HK-2 (cell line): ENCODE measurements around the gene COPB1.
A peak's percentile ranks its signal among the peaks of the same experiment; 100 is the strongest.

Source experiments
- DNase-seq: peaks from one replicate; pipeline ENCODE4 v3.0.0-alpha.2; 2018; ENCODE audit not compliant: unreplicated experiment

COPB1 gene

DNA sequence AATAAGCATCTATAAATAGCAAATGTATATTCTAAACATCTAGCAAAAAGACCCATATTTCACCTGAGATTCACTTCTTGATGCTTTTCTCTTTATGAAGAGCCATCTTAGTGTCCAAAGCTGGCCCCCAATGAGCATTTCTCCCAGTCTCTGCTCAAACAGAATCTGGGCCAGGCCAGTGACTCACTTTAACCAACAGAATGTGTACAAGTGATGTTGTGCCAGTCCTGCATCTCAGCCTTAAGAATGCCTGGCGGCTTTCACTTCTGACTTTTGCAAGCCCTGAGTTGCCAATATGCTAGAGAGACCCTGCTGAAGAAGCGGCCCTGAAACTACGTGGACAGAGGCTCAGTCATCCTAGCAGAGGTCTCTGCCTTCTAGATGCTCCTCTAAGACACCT is 6.9 kb upstream of the COPB1 start:
- no peak for DNase-seq

DNA sequence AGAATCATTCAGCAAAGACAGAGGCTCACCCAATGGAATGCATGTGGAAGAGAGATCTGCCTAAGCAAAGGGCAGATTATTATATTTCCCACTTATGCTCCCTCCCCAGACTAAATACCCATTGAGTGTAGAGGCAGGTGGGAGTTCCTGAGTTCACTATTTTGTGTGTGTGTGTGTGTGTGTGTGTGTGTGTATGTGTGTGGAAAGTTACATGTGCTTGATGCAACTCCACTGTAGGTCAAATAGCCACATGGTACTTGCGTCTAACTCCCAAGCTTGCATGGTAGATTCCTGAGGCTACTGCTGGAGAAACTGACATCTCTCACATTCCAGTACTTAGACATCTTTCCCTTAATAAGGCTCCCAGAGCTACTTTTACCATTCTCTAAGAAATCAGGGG is 3.4 kb upstream of the COPB1 start:
- DNase-seq = no peak

DNA sequence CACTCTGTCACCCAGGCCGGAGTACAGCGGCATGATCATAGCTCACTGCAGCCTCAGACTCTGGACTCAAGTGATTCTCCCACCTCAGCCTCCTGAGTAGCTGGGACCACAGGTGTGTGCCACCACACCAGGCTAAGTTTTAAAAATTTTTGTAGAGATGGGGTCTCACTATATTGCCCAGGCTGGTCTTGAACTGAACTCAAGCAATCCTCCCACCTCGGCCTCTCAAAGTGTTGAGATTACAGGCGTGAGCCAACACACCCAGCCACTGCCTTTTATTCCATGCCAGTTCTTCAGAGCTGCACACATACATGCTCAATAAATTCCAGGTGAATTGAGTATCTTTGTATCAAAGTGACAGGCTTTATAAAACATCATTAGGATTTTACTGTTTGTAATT is 2.4 kb upstream of the COPB1 start:
- DNase-seq = no peak

DNA sequence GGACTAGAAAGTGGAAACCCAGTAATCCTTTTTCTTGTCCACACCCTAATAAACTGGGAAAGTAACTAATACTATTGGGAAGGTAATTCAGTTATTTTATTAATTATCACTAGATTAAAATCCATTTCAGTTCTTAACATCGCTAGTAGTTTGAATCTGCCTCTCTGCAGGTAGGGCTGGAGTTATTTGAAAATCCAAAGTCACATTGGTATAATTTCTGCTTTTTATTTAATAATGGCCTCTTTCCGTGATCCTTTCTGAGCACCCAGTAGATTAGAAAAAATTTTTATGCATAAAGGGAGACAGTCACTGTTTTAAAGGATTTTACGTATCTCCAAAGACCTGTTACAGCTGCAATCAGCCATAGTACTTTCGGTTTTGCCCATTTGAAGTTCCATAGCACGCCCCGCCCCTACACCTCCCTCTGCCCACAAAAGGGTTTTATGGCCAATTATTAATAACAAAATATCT is 605 bp upstream of the COPB1 start:
- peak; percentile 21 for DNase-seq

DNA sequence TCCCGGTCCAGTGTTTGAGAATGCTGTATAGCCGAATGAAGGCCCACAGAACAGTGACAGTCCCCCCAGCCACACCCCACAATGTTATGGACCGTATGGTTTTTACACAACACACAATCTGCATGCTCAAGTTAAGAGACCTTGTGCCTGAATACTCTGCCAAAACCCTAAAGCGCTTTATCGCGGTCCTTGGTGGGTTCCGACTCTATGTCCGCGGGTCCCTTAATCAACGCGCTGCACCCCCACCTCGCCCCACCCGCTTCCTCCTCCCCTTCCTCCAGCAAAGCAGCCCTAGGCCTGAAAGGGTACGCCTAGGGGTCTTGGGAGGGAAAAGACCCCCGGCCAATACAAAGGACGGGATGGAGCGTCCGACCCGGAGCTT is 442 bp downstream of the COPB1 start:
- DNase-seq = no peak

DNA sequence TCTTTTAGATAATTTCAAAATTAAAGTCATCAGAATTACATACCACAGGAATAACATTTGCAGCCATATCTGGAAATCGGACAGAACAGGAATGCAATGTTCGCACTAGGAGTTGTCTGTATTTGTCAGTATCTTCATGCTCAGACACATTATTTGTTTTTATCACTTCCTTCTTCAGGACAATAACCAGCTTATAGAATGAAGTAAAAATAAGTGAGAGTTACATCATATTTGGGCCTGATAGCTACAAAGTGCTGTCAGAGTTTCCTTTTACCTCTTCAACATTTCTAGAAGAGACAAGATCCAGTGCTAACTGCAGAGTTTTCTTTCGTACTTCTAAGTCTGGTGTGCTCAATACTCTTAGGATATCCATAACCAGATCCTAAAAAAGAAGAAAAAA is 18.9 kb downstream of the COPB1 start:
- DNase-seq = no peak

DNA sequence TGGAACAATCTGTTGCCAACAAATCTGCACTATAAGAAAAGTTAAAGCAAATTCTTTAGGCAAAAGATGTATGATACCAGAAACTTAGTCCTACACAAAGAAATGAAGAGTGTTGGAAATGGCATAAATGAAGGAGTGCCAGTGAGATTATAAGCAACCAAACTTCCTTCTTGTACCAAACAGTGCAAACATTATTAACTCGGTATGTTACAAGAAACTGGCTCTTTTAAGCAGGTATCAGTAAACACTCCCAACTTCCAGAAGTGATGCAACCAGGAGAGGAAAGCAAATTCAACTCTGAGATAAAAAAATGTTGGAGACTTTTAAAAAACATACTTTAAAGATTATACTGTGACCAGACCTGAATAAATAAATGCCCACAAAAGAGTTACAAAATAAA is 28.5 kb downstream of the COPB1 start:
- no peak for DNase-seq

GRCh38 chr11:14463623-14464022 is 36.0 kb downstream of the COPB1 start:
- no peak for DNase-seq

- no peak for DNase-seq
Observed at GRCh38 chr11:14460147-14460546, 39.5 kb downstream of the COPB1 start.

- no peak for DNase-seq
Observed at GRCh38 chr11:14458377-14458776, 41.2 kb downstream of the COPB1 start.

DNA sequence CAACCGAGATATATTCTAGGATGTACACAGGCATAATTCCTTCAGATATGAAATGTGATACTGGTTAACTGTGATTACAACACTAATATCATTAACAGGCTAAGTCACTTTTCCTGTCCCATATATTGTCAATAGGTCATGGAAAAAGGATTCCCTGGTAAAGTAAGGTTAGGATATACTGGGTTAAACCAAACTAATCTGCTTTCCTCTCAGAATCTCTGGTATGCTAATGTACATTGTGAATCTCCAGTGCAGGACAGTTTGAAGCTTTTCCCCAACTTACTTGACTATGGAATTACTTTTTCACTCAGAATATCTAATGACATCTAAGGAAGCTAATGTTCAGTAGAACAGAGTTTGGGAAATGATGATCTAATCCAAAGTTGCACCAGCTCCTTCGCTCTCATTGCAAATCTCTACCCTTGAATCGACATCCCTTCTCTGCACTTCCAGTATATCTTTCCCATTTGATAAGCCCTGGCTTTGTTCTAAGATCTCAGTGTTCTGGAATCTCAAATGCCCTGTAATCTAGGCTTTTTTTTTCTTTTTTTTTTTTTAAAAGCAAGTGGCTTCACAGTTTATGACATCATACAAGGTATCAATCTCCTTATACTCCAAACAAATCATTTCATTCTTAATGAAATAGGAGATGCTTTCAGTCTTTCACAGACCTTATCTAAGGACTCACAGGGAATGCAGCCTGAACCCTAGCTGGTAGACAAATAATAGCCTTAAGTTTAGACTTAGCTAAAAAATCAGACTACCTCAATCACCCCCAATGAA is 43.8 kb downstream of the COPB1 start:
- no peak for DNase-seq

DNA sequence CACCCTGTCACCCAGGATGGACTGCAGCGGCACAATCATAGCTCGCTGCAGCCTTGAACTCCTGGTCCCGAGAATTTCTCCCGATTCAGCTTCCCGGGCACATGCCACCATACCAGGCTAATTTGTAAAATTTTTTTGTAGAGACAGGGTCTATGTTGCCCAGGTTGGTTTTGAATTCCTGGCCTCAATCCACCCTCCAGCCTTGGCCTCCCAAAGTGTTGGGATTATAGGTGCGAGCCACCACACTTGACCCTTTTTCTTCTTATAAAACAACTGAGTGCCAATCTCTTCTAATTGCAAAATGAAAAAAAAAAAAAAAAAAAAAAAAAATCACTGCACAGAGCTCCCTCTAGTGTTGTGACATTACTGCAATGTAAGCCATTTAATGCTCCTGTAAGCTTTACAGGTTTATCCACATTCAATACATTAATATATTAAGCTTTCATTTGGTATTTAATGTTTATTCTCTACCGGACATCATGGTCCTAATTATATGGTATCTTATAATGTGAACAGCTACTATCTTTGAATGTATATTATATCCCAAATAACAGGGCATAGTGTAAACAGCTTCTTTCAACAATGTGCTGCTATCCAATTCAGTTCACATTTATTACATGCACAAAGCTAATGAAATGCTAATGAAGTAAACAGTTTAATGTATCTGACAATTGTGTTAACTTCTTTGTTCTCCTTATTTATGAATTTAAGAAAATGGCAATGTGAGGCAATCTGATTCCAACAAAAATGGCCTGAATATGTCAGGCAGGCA is 44.6 kb downstream of the COPB1 start:
- DNase-seq = no peak

DNA sequence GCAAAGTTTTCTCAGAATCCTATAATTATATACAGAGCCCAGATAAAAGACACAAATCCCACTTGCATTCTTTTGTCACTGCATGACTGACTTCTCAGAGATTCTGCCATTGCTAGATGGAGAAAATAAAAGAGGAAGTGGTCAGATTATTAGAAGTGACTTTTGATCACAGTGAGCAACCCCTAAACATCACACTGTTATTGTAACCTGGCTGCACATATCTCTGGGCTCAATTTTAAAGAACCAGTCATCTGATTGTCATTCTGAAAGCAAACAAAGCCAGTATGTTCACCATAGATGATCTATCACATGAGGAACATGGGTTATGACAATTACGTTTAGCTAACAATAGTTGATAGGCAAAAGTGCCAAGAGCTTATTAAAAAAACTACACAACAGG is 47.8 kb downstream of the COPB1 start:
- DNase-seq = no peak

DNA sequence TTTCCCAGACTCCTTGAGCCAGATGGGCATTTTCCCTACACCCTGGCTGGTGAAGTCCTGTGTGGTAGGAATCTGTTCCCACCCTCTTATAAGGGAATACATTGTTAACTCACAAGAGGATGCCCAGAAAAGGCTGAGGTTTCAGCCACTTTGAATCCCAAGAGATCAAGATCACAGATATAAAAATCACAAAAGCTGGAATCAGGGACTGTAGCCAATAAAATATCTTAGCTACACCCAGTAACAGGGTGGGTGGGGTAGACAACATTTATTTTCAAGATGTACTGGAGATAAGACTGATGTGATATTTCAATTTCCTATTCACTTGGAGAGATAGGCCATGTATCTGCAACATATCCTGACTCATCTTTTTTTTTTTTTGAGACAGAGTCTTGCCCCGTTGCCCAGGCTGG is 50.3 kb downstream of the COPB1 start:
- DNase-seq = no peak

- no peak for DNase-seq
Observed at GRCh38 chr11:14448240-14448639, 51.4 kb downstream of the COPB1 start.

GRCh38 chr11:14446701-14447169 is 52.9 kb downstream of the COPB1 start:
- DNase-seq = no peak

- no peak for DNase-seq
Observed at GRCh38 chr11:14445542-14446530, 53.8 kb downstream of the COPB1 start.

GRCh38 chr11:14444441-14445189 is 55.0 kb downstream of the COPB1 start:
- DNase-seq = no peak

- DNase-seq = peak; percentile 39
Observed at GRCh38 chr11:14443638-14444037, 56.0 kb downstream of the COPB1 start.

- DNase-seq = no peak
Observed at GRCh38 chr11:14435717-14436512, 63.7 kb downstream of the COPB1 start.
